Hepatocyte (in vitro differentiated cells): ENCODE data around the gene DNAH6. TPM values are rescaled to one million over a fixed set of nuclear protein-coding genes. Genes with fewer than 3 reads are reported as not detected.
A peak's percentile ranks its signal among the peaks of the same experiment; 100 is the strongest.

ENCODE experiments used
- DNase-seq: peaks from one replicate; pipeline ENCODE4 v3.0.0-alpha.2; 2016; ENCODE audit warnings: low spot score
- H2AFZ ChIP-seq: fragments of 200-600 bp; sonication (generic); 2 replicates; pipeline ENCODE4 v1.6.0; 2016; ENCODE audit warnings: antibody characterized with exemption, mild to moderate bottlenecking
- H3K27ac ChIP-seq: fragments of 200-600 bp; sonication (generic); 2 replicates; pipeline ENCODE4 v1.5.1; 2016; ENCODE audit warnings: mild to moderate bottlenecking
- H3K27me3 ChIP-seq: fragments of 200-600 bp; sonication (generic); 2 replicates; pipeline ENCODE4 v1.6.1; 2016
- H3K36me3 ChIP-seq: fragments of 200-600 bp; sonication (generic); replicated peaks from 2 replicates; pipeline ENCODE4 v1.5.1; 2016; ENCODE audit warnings: low read depth; ENCODE audit not compliant: insufficient read depth
- H3K4me1 ChIP-seq: fragments of 200-600 bp; sonication (generic); 2 replicates; pipeline ENCODE4 v1.5.1; 2016; ENCODE audit warnings: mild to moderate bottlenecking, moderate library complexity; ENCODE audit not compliant: insufficient read depth
- H3K4me2 ChIP-seq: fragments of 200-600 bp; sonication (generic); 2 replicates; pipeline ENCODE4 v1.6.0; 2016
- H3K4me3 ChIP-seq: fragments of 200-600 bp; sonication (generic); 2 replicates; pipeline ENCODE4 v1.5.1; 2016; ENCODE audit warnings: mild to moderate bottlenecking
- H3K79me2 ChIP-seq: fragments of 200-600 bp; sonication (generic); 2 replicates; pipeline ENCODE4 v1.6.0; 2017; ENCODE audit warnings: mild to moderate bottlenecking
- H3K9me2 ChIP-seq: fragments of 200-600 bp; sonication (generic); replicated peaks from 2 replicates; pipeline ENCODE4 v1.6.0; 2017; ENCODE audit warnings: mild to moderate bottlenecking; ENCODE audit not compliant: insufficient read depth
- H3K9me3 ChIP-seq: fragments of 200-600 bp; sonication (generic); 2 replicates; pipeline ENCODE4 v1.5.1; 2016; ENCODE audit warnings: low read depth, mild to moderate bottlenecking
- H4K20me1 ChIP-seq: fragments of 200-600 bp; sonication (generic); 2 replicates; pipeline ENCODE4 v1.6.0; 2016; ENCODE audit warnings: mild to moderate bottlenecking; ENCODE audit not compliant: insufficient read depth, poor library complexity, severe bottlenecking
- EZH2 ChIP-seq: fragments of 200-600 bp; sonication (generic); IDR thresholded peaks from 2 replicates; pipeline ENCODE4 v1.6.1; 2016; ENCODE audit warnings: antibody characterized with exemption, mild to moderate bottlenecking, borderline replicate concordance
- EZH2phosphoT487 ChIP-seq: fragments of 200-600 bp; sonication (generic); IDR thresholded peaks from one replicate; pipeline ENCODE4 v1.6.1; 2018; ENCODE audit warnings: antibody characterized with exemption, mild to moderate bottlenecking, low read depth, moderate library complexity; ENCODE audit not compliant: unreplicated experiment, severe bottlenecking
- WGBS: methylation state at CpG from one replicate; pipeline ENCODE4 v1.1.6; 2016; ENCODE audit warnings: low lambda C conversion rate; ENCODE audit errors: missing lambda C conversion rate; 5-methylcytosine and 5-hydroxymethylcytosine counted together
- polyA plus RNA-seq: library from polyadenylated mRNA; unstranded; fragments of >200 nt; fragmentation: Nextera tagmentation; extraction: Ambion mirVana; gene quantifications from 2 replicates; pipeline ENCODE4 v1.2.1, GENCODE V29; 2016
- total RNA-seq: library from RNA; depleted of rRNA; stranded (reverse); fragments of >200 nt; gene quantifications from 2 replicates; pipeline ENCODE4 v1.2.3, GENCODE V29; 2014
- TF ChIP-seq, protein P1 (sequence below): fragments of 200-600 bp; sonication (generic); IDR thresholded peaks from 2 replicates; pipeline ENCODE4 v1.5.1; 2016; ENCODE audit warnings: antibody characterized with exemption, mild to moderate bottlenecking; ENCODE audit not compliant: poor library complexity

Gene DNAH6
- total and polyA plus RNA-seq, 2 experiments from 2014 or later = 1.0 to 1.2 TPM

DNA sequence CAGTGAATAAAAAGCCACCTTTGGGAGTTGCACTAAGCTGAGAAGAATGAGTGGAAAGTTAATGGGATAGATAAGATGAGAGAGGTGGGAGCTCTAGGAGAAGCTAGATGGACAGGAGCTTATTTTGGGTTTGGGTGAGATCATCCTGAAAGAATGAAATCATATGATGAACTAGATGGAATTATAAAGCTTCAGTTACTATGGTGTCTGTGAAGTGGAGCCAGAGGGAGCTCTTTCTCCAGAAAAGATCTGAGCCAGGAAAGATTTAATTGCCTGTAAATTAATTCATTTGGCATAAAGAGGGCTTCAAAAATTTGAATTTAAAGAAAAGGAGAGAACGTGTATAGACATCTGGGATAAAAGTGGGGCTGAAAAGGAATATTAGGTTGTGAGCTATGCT is 10.3 kb downstream of the DNAH6 start:
- Histone ChIP-seq H2AFZ (no peak overlapping the region), H3K79me2 (no peaks in the 10 kb centered on the region), H3K4me3 (no peak overlapping the region), H3K9me2 (no peaks in the 10 kb centered on the region), H3K9me3 (no peaks in the 10 kb centered on the region), H4K20me1 (no peaks in the 10 kb centered on the region), H3K27me3 (no peaks in the 10 kb centered on the region), H3K4me1 (peaks cover 5% of the 10 kb centered on the region), H3K36me3 (no peaks in the 10 kb centered on the region), H3K4me2 (no peak overlapping the region), H3K27ac (peak overlapping the region; percentile 69)
- TF ChIP-seq, protein P1, sequence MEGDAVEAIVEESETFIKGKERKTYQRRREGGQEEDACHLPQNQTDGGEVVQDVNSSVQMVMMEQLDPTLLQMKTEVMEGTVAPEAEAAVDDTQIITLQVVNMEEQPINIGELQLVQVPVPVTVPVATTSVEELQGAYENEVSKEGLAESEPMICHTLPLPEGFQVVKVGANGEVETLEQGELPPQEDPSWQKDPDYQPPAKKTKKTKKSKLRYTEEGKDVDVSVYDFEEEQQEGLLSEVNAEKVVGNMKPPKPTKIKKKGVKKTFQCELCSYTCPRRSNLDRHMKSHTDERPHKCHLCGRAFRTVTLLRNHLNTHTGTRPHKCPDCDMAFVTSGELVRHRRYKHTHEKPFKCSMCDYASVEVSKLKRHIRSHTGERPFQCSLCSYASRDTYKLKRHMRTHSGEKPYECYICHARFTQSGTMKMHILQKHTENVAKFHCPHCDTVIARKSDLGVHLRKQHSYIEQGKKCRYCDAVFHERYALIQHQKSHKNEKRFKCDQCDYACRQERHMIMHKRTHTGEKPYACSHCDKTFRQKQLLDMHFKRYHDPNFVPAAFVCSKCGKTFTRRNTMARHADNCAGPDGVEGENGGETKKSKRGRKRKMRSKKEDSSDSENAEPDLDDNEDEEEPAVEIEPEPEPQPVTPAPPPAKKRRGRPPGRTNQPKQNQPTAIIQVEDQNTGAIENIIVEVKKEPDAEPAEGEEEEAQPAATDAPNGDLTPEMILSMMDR = peak; percentile 24
- TF ChIP-seq EZH2 = no peak
- TF ChIP-seq EZH2phosphoT487 = no peak
- WGBS = 63% methylated on average over 1 of the region's 1 CpG
- no peak for DNase-seq

DNA sequence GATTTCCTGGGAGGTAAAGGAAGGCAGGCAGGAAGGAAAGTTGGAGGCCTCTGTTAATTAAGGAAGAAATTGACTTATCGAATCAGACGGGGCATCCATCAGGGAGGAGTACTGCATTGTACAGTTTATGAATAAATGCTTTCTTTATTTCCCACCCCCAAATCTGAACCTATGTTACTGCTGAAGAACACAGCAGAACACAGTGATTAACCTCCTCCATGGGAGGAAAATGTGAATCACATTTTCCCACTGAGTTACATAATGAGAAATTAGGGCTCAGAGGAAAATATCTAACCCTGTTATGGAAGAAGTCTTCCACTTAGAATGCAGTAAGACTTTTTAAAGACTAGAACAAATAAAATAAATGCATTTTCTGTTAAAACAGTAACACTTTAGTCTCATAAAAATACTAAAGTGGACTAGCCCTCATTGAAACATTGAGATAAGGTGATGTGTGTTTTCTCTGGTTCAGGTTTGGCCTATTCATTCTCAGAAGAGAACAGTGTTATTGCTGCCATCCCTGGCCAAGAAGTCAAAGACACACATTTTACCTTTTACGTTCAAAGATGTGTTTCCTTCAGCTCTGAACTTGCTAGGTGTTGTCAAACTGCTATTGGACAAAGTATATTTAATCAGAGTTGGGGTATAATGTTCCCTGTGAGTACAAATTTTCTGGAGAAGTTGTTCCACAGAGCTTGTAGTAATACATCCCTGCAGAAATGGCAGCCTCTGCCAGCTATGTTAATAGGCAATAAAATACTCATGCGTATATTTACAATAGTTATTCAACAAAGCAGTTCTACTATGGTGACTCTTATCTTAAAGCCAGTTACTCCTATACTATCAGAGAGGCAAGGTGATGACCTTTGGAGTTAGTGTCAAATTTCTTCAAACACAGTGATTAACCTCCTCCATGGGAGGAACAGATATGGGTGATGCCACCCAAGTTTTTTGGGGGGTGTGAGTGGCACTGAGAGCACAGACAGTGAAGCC is 11.1 kb downstream of the DNAH6 start:
- H4K20me1 ChIP-seq = no peaks in the 10 kb centered on the region
- no peaks in the 10 kb centered on the region for H3K9me2 ChIP-seq
- H3K36me3 ChIP-seq = no peaks in the 10 kb centered on the region
- H3K4me3 ChIP-seq = no peak overlapping the region
- no peak for TF ChIP-seq EZH2
- no peak for TF ChIP-seq EZH2phosphoT487
- TF ChIP-seq, protein P1 = no peak
- no peaks in the 10 kb centered on the region for H3K27me3 ChIP-seq
- 59% methylated on average over 4 of the region's 4 CpGs for WGBS
- no peak overlapping the region for H3K4me2 ChIP-seq
- H3K27ac ChIP-seq = peak overlapping the region; percentile 69
- H2AFZ ChIP-seq = no peak overlapping the region
- H3K4me1 ChIP-seq = peaks cover 5% of the 10 kb centered on the region
- no peaks in the 10 kb centered on the region for H3K9me3 ChIP-seq
- H3K79me2 ChIP-seq = no peaks in the 10 kb centered on the region
- DNase-seq = peak; percentile 11

DNA sequence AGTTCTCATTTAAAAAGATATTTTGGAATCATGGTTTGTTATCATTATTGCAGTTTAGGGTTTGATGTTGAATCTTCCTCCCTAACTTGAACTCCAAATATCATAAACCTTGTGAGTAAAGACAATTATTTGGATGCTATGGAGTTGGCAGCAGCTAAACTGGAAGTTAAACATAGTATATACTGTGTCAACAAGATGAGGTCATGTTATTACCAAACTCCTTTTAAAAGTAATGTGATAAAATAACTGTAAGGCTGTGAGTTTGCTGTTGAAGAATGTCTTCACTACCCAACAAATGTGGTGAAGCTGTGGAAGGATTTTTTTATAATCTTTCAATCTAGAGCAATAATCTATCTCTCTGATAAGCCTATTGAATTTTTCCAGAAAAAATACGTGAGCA is 16.0 kb downstream of the DNAH6 start:
- H3K27me3 ChIP-seq = no peaks in the 10 kb centered on the region
- no peak overlapping the region for H3K27ac ChIP-seq
- WGBS = 59% methylated on average over 1 of the region's 1 CpG
- no peaks in the 10 kb centered on the region for H3K9me2 ChIP-seq
- no peak overlapping the region for H3K4me2 ChIP-seq
- no peaks in the 10 kb centered on the region for H3K79me2 ChIP-seq
- no peaks in the 10 kb centered on the region for H3K9me3 ChIP-seq
- no peaks in the 10 kb centered on the region for H4K20me1 ChIP-seq
- no peak overlapping the region for H3K4me3 ChIP-seq
- no peaks in the 10 kb centered on the region for H3K4me1 ChIP-seq
- H2AFZ ChIP-seq = no peak overlapping the region
- no peaks in the 10 kb centered on the region for H3K36me3 ChIP-seq
- TF ChIP-seq EZH2 = no peak
- TF ChIP-seq EZH2phosphoT487 = no peak
- TF ChIP-seq, protein P1 = no peak
- DNase-seq = no peak
